Muscle of back (tissue), 11 donors: ENCODE data around the gene RFT1. TPM values are rescaled to one million over a fixed set of nuclear protein-coding genes. Genes with fewer than 3 reads are reported as not detected.
"Not testable (repeated sequence)": the region's sequence is repeated elsewhere in the genome, so short reads cannot be mapped to it uniquely, and the experiment has no call there.

ENCODE experiments used
- DNase-seq, 3 donors: peaks; one replicate each; pipeline versions ENCODE4 v3.0.0 to v3.0.0-alpha.2; 2013
- polyA plus RNA-seq, 10 donors: library from polyadenylated mRNA; unstranded; fragments of 120-200 nt; gene quantifications; one replicate each; pipeline ENCODE4 v1.2.1, GENCODE V29; 2013; ENCODE audit not compliant: insufficient read length in 10 of 10

Gene RFT1
- polyA plus RNA-seq, 10 donors = 9.5 to 15.7 (median 12.3) TPM

GRCh38 chr3:53164911-53165310 is 34.7 kb upstream of the RFT1 start:
- DNase-seq = no peak

GRCh38 chr3:53163444-53164387 is 33.5 kb upstream of the RFT1 start:
- DNase-seq = peak in 1 of 3 donors; percentile 27

- DNase-seq = peak in 1 of 3 donors; percentile 27
Observed at GRCh38 chr3:53162672-53163443, 32.6 kb upstream of the RFT1 start.

- DNase-seq = peak in 2 of 3 donors; percentile 30 to 62
Observed at GRCh38 chr3:53161820-53162671, 31.8 kb upstream of the RFT1 start.

- DNase-seq = peak in 2 of 3 donors; percentile 22 to 64
Observed at GRCh38 chr3:53161450-53161819, 31.2 kb upstream of the RFT1 start.

GRCh38 chr3:53160660-53161449 is 30.6 kb upstream of the RFT1 start, which contains the start of gene PRKCD:
TSS of gene PRKCD (plus strand) at chr3:53161209. CDS start at chr3:53178423, 17,214 bp downstream.
- DNase-seq = peak; percentile 31 to 83 (median 69)

- no peak for DNase-seq
Observed at GRCh38 chr3:53160061-53160659, 29.9 kb upstream of the RFT1 start.

- DNase-seq = peak in 1 of 3 donors; percentile 22
Observed at GRCh38 chr3:53159156-53160060, 29.2 kb upstream of the RFT1 start.

- DNase-seq = peak in 1 of 3 donors; percentile 27
Observed at GRCh38 chr3:53158765-53159155, 28.5 kb upstream of the RFT1 start.

- DNase-seq = no peak
Observed at GRCh38 chr3:53157974-53158580, 27.8 kb upstream of the RFT1 start.

GRCh38 chr3:53156368-53156834 is 26.2 kb upstream of the RFT1 start:
- DNase-seq = no peak

GRCh38 chr3:53155760-53156159 is 25.5 kb upstream of the RFT1 start:
- no peak for DNase-seq

GRCh38 chr3:53154881-53155285 is 24.6 kb upstream of the RFT1 start:
- no peak for DNase-seq

- no peak for DNase-seq
Observed at GRCh38 chr3:53153980-53154379, 23.7 kb upstream of the RFT1 start.

- no peak for DNase-seq
Observed at GRCh38 chr3:53153264-53153823, 23.1 kb upstream of the RFT1 start.

GRCh38 chr3:53151870-53152660 is 21.8 kb upstream of the RFT1 start:
- DNase-seq = no peak

- DNase-seq = no peak
Observed at GRCh38 chr3:53151465-53151864, 21.2 kb upstream of the RFT1 start.

GRCh38 chr3:53151086-53151438 is 20.8 kb upstream of the RFT1 start:
- DNase-seq = not testable (repeated sequence)
